A549 (cell line): ENCODE measurements around the gene KANSL1. TPM values are rescaled to one million over a fixed set of nuclear protein-coding genes. Genes with fewer than 3 reads are reported as not detected.

Experiments
- ATAC-seq, 2 experiments: fragments of 200-7000 bp in 1 of 2; fragments of >200 bp in 1 of 2; cut with Nextera tagmentation in 1 of 2; cut with Tn5 transposase in 1 of 2; 3 replicates each; pipeline versions ENCODE4 v1.8.0 to v1.9.1; 2018 to 2020; ENCODE audit warnings: mild to moderate bottlenecking in 1 of 2, moderate library complexity in 1 of 2
- CTCF ChIA-PET: fragments of 300-600 bp; sonication (Branson Sonifier 250); formaldehyde crosslinking; extraction: SDS; loops from one replicate; lab custom pipeline; 2021; ENCODE audit warnings: antibody characterized with exemption, inconsistent platforms; lab: Yijun Ruan, JAX
- POLR2A ChIA-PET: fragments of 350-600 bp; formaldehyde crosslinking; extraction: SDS; loops from one replicate; lab custom pipeline; 2021; ENCODE audit warnings: antibody characterized with exemption, inconsistent platforms; lab: Yijun Ruan, JAX
- DNase-seq, 2 experiments: peaks; one replicate each; pipeline versions ENCODE4 v3.0.0 to v3.0.0-alpha.2; 2011 to 2016; ENCODE audit warnings: low read depth in 1 of 2, low spot score in 1 of 2
- FAIRE-seq: peaks from 2 replicates; lab custom pipeline; 2011; peaks lifted over from hg19 to GRCh38; lab: Jason Lieb, UNC
- H3K27ac ChIP-seq, 2 experiments: fragments of >200 bp; sonication (Bioruptor Twin); formaldehyde crosslinking; 3 replicates each; pipeline ENCODE4 v1.5.1; 2016 to 2017
- H3K4me1 ChIP-seq: fragments of >200 bp; sonication (Bioruptor Twin); formaldehyde crosslinking; 3 replicates; pipeline ENCODE4 v1.6.1; 2016
- H3K4me2 ChIP-seq: fragments of >200 bp; sonication (Bioruptor Twin); formaldehyde crosslinking; 3 replicates; pipeline ENCODE4 v1.6.1; 2016
- H3K4me3 ChIP-seq: fragments of >200 bp; sonication (Bioruptor Twin); formaldehyde crosslinking; 3 replicates; pipeline ENCODE4 v1.5.1; 2016
- H3K9me3 ChIP-seq: fragments of >200 bp; sonication (Bioruptor Twin); formaldehyde crosslinking; 3 replicates; pipeline ENCODE4 v1.6.1; 2016
- BHLHE40 ChIP-seq: IDR thresholded peaks from 2 replicates; pipeline ENCODE4 v1.6.1; 2012; ENCODE audit warnings: low read depth, low read length, inconsistent platforms
- CBX8 ChIP-seq: fragments of 200-600 bp; sonication (generic); IDR thresholded peaks from 2 replicates; pipeline ENCODE4 v1.6.1; 2016
- CEBPB ChIP-seq, 2 experiments: fragments of >200 bp in 1 of 2; sonication (Bioruptor Twin) in 1 of 2; formaldehyde crosslinking in 1 of 2; IDR thresholded peaks; 2 replicates each; pipeline ENCODE4 v1.6.1; 2012 to 2016
- CHD2 ChIP-seq: fragments of 150-350 bp; IDR thresholded peaks from 2 replicates; pipeline ENCODE4 v1.6.1; 2014; ENCODE audit warnings: low read length; ENCODE audit not compliant: partially characterized antibody
- CHD4 ChIP-seq: fragments of 200-600 bp; sonication (generic); IDR thresholded peaks from 2 replicates; pipeline ENCODE4 v1.6.1; 2016; ENCODE audit warnings: antibody characterized with exemption, mild to moderate bottlenecking, borderline replicate concordance
- ESRRA ChIP-seq: fragments of 150-350 bp; IDR thresholded peaks from 2 replicates; pipeline ENCODE4 v1.6.1; 2014; ENCODE audit warnings: mild to moderate bottlenecking, low read length, borderline replicate concordance
- FOSL2 ChIP-seq, 2 experiments: fragments of 450-650 bp in 1 of 2; fragments of >200 bp in 1 of 2; sonication (Bioruptor Twin) in 1 of 2; formaldehyde crosslinking; IDR thresholded peaks; 2 replicates each; pipeline versions ENCODE4 v1.5.0 to v1.6.1; 2016 to 2020; ENCODE audit warnings: mild to moderate bottlenecking in 1 of 2, moderate library complexity in 1 of 2
- FOXS1 ChIP-seq: fragments of 250-450 bp; sonication (Bioruptor Pico); IDR thresholded peaks from 2 replicates; pipeline ENCODE4 v1.5.0; 2020; ENCODE audit warnings: mild to moderate bottlenecking, moderate library complexity
- GATA3 ChIP-seq: IDR thresholded peaks from 2 replicates; pipeline ENCODE4 v1.6.1; 2012; ENCODE audit warnings: borderline replicate concordance
- HDAC2 ChIP-seq: fragments of 200-600 bp; sonication (generic); IDR thresholded peaks from 2 replicates; pipeline ENCODE4 v1.6.1; 2016
- HEYL ChIP-seq: fragments of 250-450 bp; sonication (Bioruptor Pico); IDR thresholded peaks from 2 replicates; pipeline ENCODE4 v1.8.0; 2021; ENCODE audit warnings: mild to moderate bottlenecking, moderate library complexity
- HMGXB4 ChIP-seq: fragments of 250-450 bp; sonication (Bioruptor Pico); IDR thresholded peaks from 2 replicates; pipeline ENCODE4 v1.5.0; 2021; ENCODE audit warnings: mild to moderate bottlenecking, moderate library complexity, borderline replicate concordance
- HOXA7 ChIP-seq: fragments of 250-450 bp; sonication (Bioruptor Pico); IDR thresholded peaks from 2 replicates; pipeline ENCODE4 v1.5.0; 2020; ENCODE audit warnings: mild to moderate bottlenecking, moderate library complexity
- HOXB13 ChIP-seq: fragments of 250-450 bp; sonication (Bioruptor Pico); IDR thresholded peaks from 2 replicates; pipeline ENCODE4 v1.5.0; 2020; ENCODE audit warnings: low read depth, mild to moderate bottlenecking, moderate library complexity
- HOXB5 ChIP-seq: fragments of 250-450 bp; sonication (Bioruptor Pico); IDR thresholded peaks from 2 replicates; pipeline ENCODE4 v1.5.0; 2020; ENCODE audit warnings: mild to moderate bottlenecking, moderate library complexity
- KDM5A ChIP-seq: fragments of 200-600 bp; sonication (generic); IDR thresholded peaks from 2 replicates; pipeline ENCODE4 v1.6.1; 2016; ENCODE audit warnings: antibody characterized with exemption, mild to moderate bottlenecking
- MYC ChIP-seq: IDR thresholded peaks from 2 replicates; pipeline ENCODE4 v1.6.1; 2012; ENCODE audit warnings: mild to moderate bottlenecking, inconsistent platforms, low read length, improper control_type of control experiment, borderline replicate concordance
- NFE2L2 ChIP-seq: fragments of 150-350 bp; conservative IDR thresholded peaks from 2 replicates; pipeline ENCODE4 v1.6.1; 2014; ENCODE audit warnings: low read length
- NPAS2 ChIP-seq: fragments of 250-450 bp; sonication (Bioruptor Pico); IDR thresholded peaks from 2 replicates; pipeline ENCODE4 v1.8.0; 2022; ENCODE audit warnings: mild to moderate bottlenecking, moderate library complexity, borderline replicate concordance
- NR3C1 ChIP-seq: fragments of >200 bp; sonication (Bioruptor Twin); formaldehyde crosslinking; IDR thresholded peaks from 3 replicates; pipeline ENCODE4 v1.6.1; 2017
- PHF8 ChIP-seq: fragments of 200-600 bp; sonication (generic); IDR thresholded peaks from 2 replicates; pipeline ENCODE4 v1.6.1; 2016; ENCODE audit warnings: low read depth, mild to moderate bottlenecking, antibody characterized with exemption, moderate library complexity, borderline replicate concordance
- POLR2AphosphoS2 ChIP-seq: conservative IDR thresholded peaks from 2 replicates; pipeline ENCODE4 v1.6.1; 2012; ENCODE audit warnings: low read length, improper control_type of control experiment, inconsistent platforms
- RARB ChIP-seq: fragments of 250-450 bp; sonication (Bioruptor Pico); IDR thresholded peaks from 2 replicates; pipeline ENCODE4 v1.8.0; 2021; ENCODE audit warnings: mild to moderate bottlenecking, moderate library complexity
- RCOR1 ChIP-seq: fragments of 150-350 bp; IDR thresholded peaks from 2 replicates; pipeline ENCODE4 v1.6.1; 2014; ENCODE audit warnings: antibody characterized with exemption, low read length, low read depth
- RFX5 ChIP-seq: fragments of 450-650 bp; IDR thresholded peaks from 2 replicates; pipeline ENCODE4 v1.7.1; 2014; ENCODE audit warnings: antibody characterized with exemption, mild to moderate bottlenecking, moderate library complexity
- SMC3 ChIP-seq: fragments of >200 bp; sonication (Bioruptor Twin); formaldehyde crosslinking; IDR thresholded peaks from 3 replicates; pipeline ENCODE4 v1.6.1; 2018; ENCODE audit warnings: inconsistent platforms
- SREBF2 ChIP-seq: fragments of 450-650 bp; IDR thresholded peaks from 2 replicates; pipeline ENCODE4 v1.6.1; 2014; ENCODE audit warnings: mild to moderate bottlenecking, moderate library complexity
- TP53 ChIP-seq: fragments of 250-450 bp; sonication (Bioruptor Pico); IDR thresholded peaks from 2 replicates; pipeline ENCODE4 v1.5.0; 2021; ENCODE audit warnings: mild to moderate bottlenecking, moderate library complexity
- USF2 ChIP-seq: fragments of 450-650 bp; IDR thresholded peaks from 2 replicates; pipeline ENCODE4 v1.6.1; 2014; ENCODE audit warnings: antibody characterized with exemption
- ZC3H11A ChIP-seq: fragments of 450-650 bp; IDR thresholded peaks from 2 replicates; pipeline ENCODE4 v1.6.1; 2014; ENCODE audit warnings: antibody characterized with exemption, mild to moderate bottlenecking
- ZNF302 ChIP-seq: fragments of 250-450 bp; sonication (Bioruptor Pico); IDR thresholded peaks from 2 replicates; pipeline ENCODE4 v1.9.0; 2021; ENCODE audit warnings: inconsistent platforms, mild to moderate bottlenecking, moderate library complexity
- WGBS: methylation state at CpG from one replicate; pipeline ENCODE4 v1.1.6; 2017; ENCODE audit errors: missing lambda C conversion rate; 5-methylcytosine and 5-hydroxymethylcytosine counted together
- polyA plus RNA-seq, 4 experiments: library from polyadenylated mRNA; depleted of rRNA in 3 of 4; stranded (reverse); fragments of >200 nt; fragmentation: RNase III in 1 of 4; extraction: RNeasy Plus Mini Kit Qiagen cat#74134 plus additional on column Dnase treatment in 1 of 4; gene quantifications; 2 replicates in 3 of 4; 3 replicates in 1 of 4; pipeline ENCODE4 v1.2.3, GENCODE V29; 2011 to 2017

Gene KANSL1
- polyA plus RNA-seq, 2 of the 4 experiments (the other 2 are of a cell fraction): 22.6 to 27.9 TPM

- TF ChIP-seq HEYL (CRISPR knock-in tag): no peak
- TF ChIP-seq POLR2AphosphoS2: no peak
- no peak; the same call in none of the 2 replicates for TF ChIP-seq FOSL2 (IDR thresholded peaks at IDR 0.05)
- TF ChIP-seq FOSL2 (CRISPR knock-in tag; IDR thresholded peaks at IDR 0.05): peak; percentile 85
- peak; percentile 40; the same call in 1 of the 2 replicates for TF ChIP-seq MYC
Measured at GRCh38 chr17:46056800-46057304, 136.4 kb downstream of the KANSL1 start (continued).

- peak in 1 of 2 experiments; percentile 43 for DNase-seq
- no peak for FAIRE-seq
- peak in 1 of 2 experiments; percentile 48; a peak in 3 of 6 replicates for ATAC-seq
- Histone ChIP-seq H3K4me3 (no peak overlapping the region), H3K9me3 (no peaks in the 10 kb centered on the region), H3K4me2 (no peak overlapping the region), H3K4me1 (peaks cover 64% of the 10 kb centered on the region), H3K27ac (peak overlapping the region; percentile 5 to 43; a peak in 3 of 6 replicates)
- POLR2A ChIA-PET: no interaction called here
- 89% methylated on average over 8 of the region's 8 CpGs for WGBS
- TF ChIP-seq ESRRA (no peak), CEBPB (IDR thresholded peaks at IDR 0.05) (no peak), NPAS2 (CRISPR knock-in tag) (no peak), ZNF302 (CRISPR knock-in tag) (no peak), CHD2 (no peak), RARB (no peak), POLR2AphosphoS2 (no peak), NR3C1 (no peak), MYC (no peak), SREBF2 (no peak), RCOR1 (no peak), CBX8 (no peak), KDM5A (no peak), HDAC2 (no peak), ZC3H11A (no peak), PHF8 (no peak), USF2 (no peak), SMC3 (no peak), HOXB13 (CRISPR knock-in tag) (no peak)
- CTCF ChIA-PET: interaction anchor here (0.6 to 12.2 kb wide), 5 partner anchors 8 to 159 kb away, joined by 4 to 183 read pairs (median 6); partner anchors contain the start of gene KANSL1
Measured at GRCh38 chr17:46053911-46054534, 139.2 kb downstream of the KANSL1 start.

- no peak for FAIRE-seq
- no peak overlapping the region for H3K4me2 ChIP-seq
- POLR2A ChIA-PET: no interaction called here
- H3K27ac ChIP-seq: no peak overlapping the region
- DNase-seq: no peak
- TF ChIP-seq HOXB5 (CRISPR knock-in tag) (no peak), SMC3 (no peak), HOXA7 (CRISPR knock-in tag) (no peak), TP53 (no peak), RFX5 (no peak), BHLHE40 (no peak), SREBF2 (no peak), GATA3 (no peak), FOXS1 (CRISPR knock-in tag) (no peak), HMGXB4 (CRISPR knock-in tag) (no peak), CHD4 (no peak), NFE2L2 (no peak)
- no peak for ATAC-seq
- 94% methylated on average over 5 of the region's 5 CpGs for WGBS
- H3K4me1 ChIP-seq: peaks cover 40% of the 10 kb centered on the region
- CTCF ChIA-PET: interaction anchor here (0.6 to 9.4 kb wide), 4 partner anchors 9 to 144 kb away, joined by 4 to 183 read pairs (median 19); partner anchors contain the start of gene KANSL1
- H3K4me3 ChIP-seq: no peak overlapping the region
- H3K9me3 ChIP-seq: no peaks in the 10 kb centered on the region
Measured at GRCh38 chr17:46049656-46050055, 143.6 kb downstream of the KANSL1 start.
